Endothelial cell of umbilical vein (primary cell): Measurements from ENCODE around the gene CAMTA1. TPM values are rescaled to one million over a fixed set of nuclear protein-coding genes. Genes with fewer than 3 reads are reported as not detected.

ENCODE experiments used
- BruUV-seq: library from RNA; stranded (reverse); fragments of 400-500 nt; replicated peaks from 2 replicates; lab custom pipeline; 2021; lab: Mats Ljungman, UMichigan
- CTCF ChIA-PET: fragments of 300-600, 350-600 bp; sonication (Branson Sonifier 250); formaldehyde crosslinking; loops from one replicate; lab custom pipeline; 2021; ENCODE audit warnings: antibody characterized with exemption, inconsistent platforms; lab: Charles Lee
- POLR2A ChIA-PET: fragments of 300-600, 350-600 bp; sonication (Branson Sonifier 250); formaldehyde crosslinking; loops from one replicate; lab custom pipeline; 2021; ENCODE audit warnings: antibody characterized with exemption, inconsistent platforms; lab: Charles Lee
- DNase-seq: peaks from one replicate; pipeline ENCODE4 v3.0.0-alpha.2; 2011; ENCODE audit warnings: low read depth, low spot score
- FAIRE-seq: peaks from 2 replicates; lab custom pipeline; 2011; peaks lifted over from hg19 to GRCh38; lab: Jason Lieb, UNC
- H2AFZ ChIP-seq: 2 replicates; pipeline ENCODE4 v1.6.0; 2012; ENCODE audit warnings: low read depth, low read length, control low read depth, inconsistent platforms
- H3K27ac ChIP-seq: 2 replicates; pipeline ENCODE4 v1.5.1; 2011; ENCODE audit warnings: low read depth, mild to moderate bottlenecking, control low read depth, low read length, moderate library complexity; ENCODE audit not compliant: insufficient read depth
- H3K27me3 ChIP-seq, 2 experiments: 2 replicates each; pipeline versions ENCODE4 v1.6.0 to v1.6.1; 2011; ENCODE audit warnings: low read length in 2 of 2, mixed read lengths in 1 of 2; ENCODE audit not compliant: control insufficient read depth in 2 of 2, insufficient read depth in 2 of 2
- H3K36me3 ChIP-seq, 2 experiments: 2 replicates in 1 of 2; 3 replicates in 1 of 2; pipeline ENCODE4 v1.5.1; 2011; ENCODE audit warnings: low read length in 2 of 2, mild to moderate bottlenecking in 1 of 2, moderate library complexity in 1 of 2; ENCODE audit not compliant: control insufficient read depth in 2 of 2, insufficient read depth in 2 of 2; ENCODE audit errors: extremely low read depth in 1 of 2
- H3K4me1 ChIP-seq: 3 replicates; pipeline ENCODE4 v1.5.1; 2011; ENCODE audit warnings: mild to moderate bottlenecking, low read length; ENCODE audit not compliant: control insufficient read depth, insufficient read depth; ENCODE audit errors: extremely low read depth
- H3K4me2 ChIP-seq: 2 replicates; pipeline ENCODE4 v1.6.1; 2011; ENCODE audit warnings: low read length, control low read depth, mixed read lengths; ENCODE audit not compliant: insufficient read depth
- H3K4me3 ChIP-seq, 3 experiments: fragments of 200-600 bp in 1 of 3; sonication (generic), shearing (Covaris generic) in 1 of 3; replicated peaks in 1 of 3; 2 replicates each; pipeline ENCODE4 v1.5.1; 2011 to 2016; ENCODE audit warnings: control low read depth in 3 of 3, low read length in 3 of 3, mild to moderate bottlenecking in 2 of 3, inconsistent platforms in 1 of 3, low read depth in 1 of 3, moderate library complexity in 1 of 3; ENCODE audit not compliant: insufficient read depth in 1 of 3
- H3K79me2 ChIP-seq: 2 replicates; pipeline ENCODE4 v1.6.0; 2012; ENCODE audit warnings: low read length, inconsistent platforms; ENCODE audit not compliant: control insufficient read depth, insufficient read depth
- H3K9ac ChIP-seq: replicated peaks from 2 replicates; pipeline ENCODE3; 2011; ENCODE audit warnings: low read length, control low read depth; ENCODE audit not compliant: insufficient read depth; ENCODE audit errors: extremely low read depth
- H3K9me1 ChIP-seq: replicated peaks from 3 replicates; pipeline ENCODE4 v1.6.0; 2011; ENCODE audit warnings: mild to moderate bottlenecking, low read length; ENCODE audit not compliant: control insufficient read depth, insufficient read depth; ENCODE audit errors: extremely low read depth
- H3K9me3 ChIP-seq: replicated peaks from 2 replicates; pipeline ENCODE4 v1.5.1; 2012; ENCODE audit warnings: low read length, inconsistent platforms; ENCODE audit not compliant: control insufficient read depth, insufficient read depth
- H4K20me1 ChIP-seq: replicated peaks from 2 replicates; pipeline ENCODE3; 2011; ENCODE audit warnings: mild to moderate bottlenecking, low read length; ENCODE audit not compliant: control insufficient read depth, insufficient read depth; ENCODE audit errors: extremely low read depth
- EZH2 ChIP-seq: IDR thresholded peaks from 2 replicates; pipeline ENCODE4 v1.6.1; 2012; ENCODE audit warnings: borderline replicate concordance, low read depth, mild to moderate bottlenecking, moderate library complexity, low read length, inconsistent platforms; ENCODE audit not compliant: severe bottlenecking
- FOS ChIP-seq: IDR thresholded peaks from 2 replicates; pipeline ENCODE4 v1.6.1; 2011; ENCODE audit warnings: mild to moderate bottlenecking, low read length, moderate library complexity, borderline replicate concordance; ENCODE audit not compliant: insufficient read depth
- GATA2 ChIP-seq: IDR thresholded peaks from 2 replicates; pipeline ENCODE4 v1.7.0; 2011; ENCODE audit warnings: low read depth, mild to moderate bottlenecking, moderate library complexity, mixed read lengths, low read length; ENCODE audit not compliant: insufficient read length, insufficient read depth
- JUN ChIP-seq: IDR thresholded peaks from 2 replicates; pipeline ENCODE4 v1.6.1; 2011; ENCODE audit warnings: borderline replicate concordance, low read depth; ENCODE audit not compliant: insufficient read length, insufficient read depth
- MYC ChIP-seq: IDR thresholded peaks from one replicate; pipeline ENCODE4 v1.6.1; 2011; ENCODE audit warnings: mild to moderate bottlenecking, low read depth, low read length
- POLR2A ChIP-seq: IDR thresholded peaks from 2 replicates; pipeline ENCODE4 v1.6.1; 2012; ENCODE audit warnings: low read depth, mild to moderate bottlenecking, control low read depth, low read length
- POLR2AphosphoS5 ChIP-seq: IDR thresholded peaks from 2 replicates; pipeline ENCODE4 v1.6.1; 2012; ENCODE audit warnings: low read depth, mild to moderate bottlenecking, control low read depth, low read length, moderate library complexity; ENCODE audit not compliant: insufficient read depth
- dilution Hi-C: fragments of 300-500 bp; cut with MboI; formaldehyde crosslinking; loops from one replicate; pipeline ENCODE4 v1.15.0; 2019; ENCODE audit warnings: low sequenced_read_pairs; ENCODE audit not compliant: extremely low pct_ligation_motif_present
- intact Hi-C: fragments of 100-400 bp; cut with micrococcal nuclease; formaldehyde crosslinking; loops from one replicate; pipeline ENCODE4 v1.10.0; 2022
- polyA plus RNA-seq, 4 experiments: library from polyadenylated mRNA; depleted of rRNA in 3 of 4; stranded (reverse) in 3 of 4; unstranded in 1 of 4; fragments of >200 nt; gene quantifications; 2 replicates each; pipeline versions ENCODE4 v1.2.1 to v1.2.3, GENCODE V29; 2011 to 2012; ENCODE audit warnings: missing spikeins in 1 of 4
- total RNA-seq: library from RNA; stranded (reverse); gene quantifications from 2 replicates; pipeline ENCODE4 v1.2.3, GENCODE V29; 2021
- TF ChIP-seq, protein P1 (sequence below): IDR thresholded peaks from 2 replicates; pipeline ENCODE4 v1.6.1; 2011; ENCODE audit not compliant: insufficient read depth, insufficient read length
- TF ChIP-seq, protein P2 (sequence below), 2 donors: IDR thresholded peaks; 1 replicate in 1 of 2; 2 replicates in 1 of 2; pipeline ENCODE4 v1.5.1; 2011; ENCODE audit warnings: low read length in 2 of 2, mild to moderate bottlenecking in 2 of 2, moderate library complexity in 2 of 2, control low read depth in 1 of 2, inconsistent platforms in 1 of 2, low read depth in 1 of 2; ENCODE audit not compliant: insufficient read depth in 1 of 2; ENCODE audit errors: extremely low read depth in 1 of 2

CAMTA1 gene
- total and polyA plus RNA-seq, 2 donors (not counting 3 experiments of a cell fraction or from before 2014, with no cell fraction given) = 50.8 to 92.7 TPM

DNA sequence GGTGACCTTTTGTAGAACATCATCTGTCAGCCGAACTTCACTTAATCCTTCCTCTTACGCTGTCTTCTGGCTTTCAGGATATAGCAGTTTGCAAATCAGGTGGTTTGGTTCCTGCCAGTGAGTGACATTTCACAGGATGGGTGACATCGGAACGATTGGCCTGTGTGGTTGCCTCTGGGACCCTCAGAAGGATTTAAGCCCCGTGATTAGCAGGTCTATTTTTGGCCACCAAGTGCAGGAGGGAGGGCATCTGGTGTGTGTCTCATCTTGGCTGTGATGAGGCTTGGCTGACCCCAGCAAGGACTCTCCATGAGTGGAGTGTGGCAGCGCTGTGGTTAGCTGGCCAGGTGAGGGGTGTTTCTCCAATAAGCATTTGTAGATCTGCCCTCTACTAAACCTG, 578.2 kb downstream of the CAMTA1 start:
- no TSS peak for BruUV-seq
- no peak overlapping the region for H2AFZ ChIP-seq
- no peak overlapping the region for H3K4me3 ChIP-seq
- no peaks in the 10 kb centered on the region for H3K9me3 ChIP-seq
- intact Hi-C loops = no loop called here
- H3K27me3 ChIP-seq = no peaks in the 10 kb centered on the region
- H3K9ac ChIP-seq = no peak overlapping the region
- CTCF ChIA-PET = no interaction called here
- no peak overlapping the region for H3K27ac ChIP-seq
- H3K79me2 ChIP-seq = no peaks in the 10 kb centered on the region
- dilution Hi-C loops = no loop called here
- POLR2A ChIA-PET = no interaction called here
- no peaks in the 10 kb centered on the region for H3K4me1 ChIP-seq
- H3K9me1 ChIP-seq = no peaks in the 10 kb centered on the region
- DNase-seq (no peak), FAIRE-seq (no peak)
- H3K4me2 ChIP-seq = no peak overlapping the region
- H3K36me3 ChIP-seq = no peaks in the 10 kb centered on the region
- no peak for TF ChIP-seq FOS
- TF ChIP-seq JUN = no peak
- TF ChIP-seq EZH2 = no peak
- TF ChIP-seq, protein P1, sequence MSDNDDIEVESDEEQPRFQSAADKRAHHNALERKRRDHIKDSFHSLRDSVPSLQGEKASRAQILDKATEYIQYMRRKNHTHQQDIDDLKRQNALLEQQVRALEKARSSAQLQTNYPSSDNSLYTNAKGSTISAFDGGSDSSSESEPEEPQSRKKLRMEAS = no peak
- no peak for TF ChIP-seq POLR2AphosphoS5
- TF ChIP-seq POLR2A = no peak
- no peak for TF ChIP-seq GATA2
- TF ChIP-seq, protein P2, sequence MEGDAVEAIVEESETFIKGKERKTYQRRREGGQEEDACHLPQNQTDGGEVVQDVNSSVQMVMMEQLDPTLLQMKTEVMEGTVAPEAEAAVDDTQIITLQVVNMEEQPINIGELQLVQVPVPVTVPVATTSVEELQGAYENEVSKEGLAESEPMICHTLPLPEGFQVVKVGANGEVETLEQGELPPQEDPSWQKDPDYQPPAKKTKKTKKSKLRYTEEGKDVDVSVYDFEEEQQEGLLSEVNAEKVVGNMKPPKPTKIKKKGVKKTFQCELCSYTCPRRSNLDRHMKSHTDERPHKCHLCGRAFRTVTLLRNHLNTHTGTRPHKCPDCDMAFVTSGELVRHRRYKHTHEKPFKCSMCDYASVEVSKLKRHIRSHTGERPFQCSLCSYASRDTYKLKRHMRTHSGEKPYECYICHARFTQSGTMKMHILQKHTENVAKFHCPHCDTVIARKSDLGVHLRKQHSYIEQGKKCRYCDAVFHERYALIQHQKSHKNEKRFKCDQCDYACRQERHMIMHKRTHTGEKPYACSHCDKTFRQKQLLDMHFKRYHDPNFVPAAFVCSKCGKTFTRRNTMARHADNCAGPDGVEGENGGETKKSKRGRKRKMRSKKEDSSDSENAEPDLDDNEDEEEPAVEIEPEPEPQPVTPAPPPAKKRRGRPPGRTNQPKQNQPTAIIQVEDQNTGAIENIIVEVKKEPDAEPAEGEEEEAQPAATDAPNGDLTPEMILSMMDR (IDR thresholded peaks at IDR 0.05; ENCODE audit: extremely low read depth in 1 of 2, insufficient read depth in 1 of 2, low read depth in 1 of 2, low read length in 2 of 2) = no peak
- TF ChIP-seq MYC = no peak
- H4K20me1 ChIP-seq = no peaks in the 10 kb centered on the region
